K562 (cell line): ENCODE data around the gene MTOR. TPM values are rescaled to one million over a fixed set of nuclear protein-coding genes. Genes with fewer than 3 reads are reported as not detected.

Experiments
- ATAC-seq: fragments of 200-7000 bp; cut with Tn5 transposase; 3 replicates; pipeline ENCODE4 v1.9.1; 2020; ENCODE audit warnings: moderate library complexity
- BruUV-seq: library from RNA; stranded (reverse); fragments of 400-500 nt; replicated peaks from 2 replicates; lab custom pipeline; 2021; lab: Mats Ljungman, UMichigan
- CTCF ChIA-PET: fragments of 300-600 bp; formaldehyde crosslinking; extraction: SDS; loops from one replicate; lab custom pipeline; 2021; ENCODE audit warnings: low intra/inter-chr PET ratio; lab: Yijun Ruan, JAX
- POLR2A ChIA-PET: fragments of 300-600, 350-650 bp; sonication (Branson Sonifier 250); formaldehyde crosslinking; extraction: SDS; loops from one replicate; lab custom pipeline; 2021; ENCODE audit warnings: antibody characterized with exemption, inconsistent platforms; lab: Yijun Ruan, JAX
- DNase-seq, 4 experiments: peaks; one replicate each; pipeline versions ENCODE4 v3.0.0 to v3.0.0-alpha.2; 2011 to 2018; ENCODE audit warnings: low spot score in 3 of 4, mixed read lengths in 3 of 4; ENCODE audit errors: extremely low read depth in 1 of 4
- FAIRE-seq: peaks from 2 replicates; lab custom pipeline; 2011; peaks lifted over from hg19 to GRCh38; lab: Jason Lieb, UNC
- H2AFZ ChIP-seq: 2 replicates; pipeline ENCODE4 v1.6.0; 2011; ENCODE audit warnings: low read depth, low read length, control low read depth, inconsistent platforms
- H3K27ac ChIP-seq: fragments of 200-600 bp; 3 replicates; pipeline ENCODE4 v1.8.0; 2011; ENCODE audit warnings: low read depth, mild to moderate bottlenecking, control low read depth, inconsistent platforms, low read length, moderate library complexity, mixed read lengths; ENCODE audit errors: extremely low read depth
- H3K27me3 ChIP-seq, 2 experiments: fragments of 300-600 bp in 1 of 2; 2 replicates in 1 of 2; 3 replicates in 1 of 2; pipeline versions ENCODE4 v1.6.0 to v1.8.0; 2011; ENCODE audit warnings: inconsistent platforms in 2 of 2, low read length in 2 of 2, mild to moderate bottlenecking in 1 of 2, mixed read lengths in 1 of 2, moderate library complexity in 1 of 2; ENCODE audit not compliant: control insufficient read depth in 2 of 2, insufficient read depth in 2 of 2
- H3K36me3 ChIP-seq: fragments of 300-600 bp; 3 replicates; pipeline ENCODE4 v1.8.0; 2011; ENCODE audit warnings: mild to moderate bottlenecking, low read length, inconsistent platforms; ENCODE audit not compliant: control insufficient read depth, insufficient read depth
- H3K4me1 ChIP-seq, 2 experiments: fragments of 200-600 bp in 1 of 2; replicated peaks in 1 of 2; 2 replicates in 1 of 2; 3 replicates in 1 of 2; pipeline versions ENCODE4 v1.5.1 to v1.8.0; 2011; ENCODE audit warnings: inconsistent platforms in 2 of 2, low read length in 2 of 2, mild to moderate bottlenecking in 1 of 2, mixed read lengths in 1 of 2, moderate library complexity in 1 of 2; ENCODE audit not compliant: control insufficient read depth in 2 of 2, insufficient read depth in 2 of 2
- H3K4me2 ChIP-seq: 2 replicates; pipeline ENCODE4 v1.6.1; 2011; ENCODE audit warnings: low read length, control low read depth, inconsistent platforms, mixed read lengths; ENCODE audit not compliant: insufficient read depth
- H3K4me3 ChIP-seq: fragments of 200-600 bp; sonication (generic), shearing (Covaris generic); 2 replicates; pipeline ENCODE4 v1.5.1; 2016; ENCODE audit warnings: control low read depth, inconsistent platforms
- H3K79me2 ChIP-seq: fragments of 200-600 bp; 3 replicates; pipeline ENCODE4 v1.8.0; 2011; ENCODE audit warnings: low read length, inconsistent platforms; ENCODE audit not compliant: control insufficient read depth, insufficient read depth
- H3K9ac ChIP-seq, 2 experiments: 2 replicates each; pipeline versions ENCODE4 v1.6.0 to v1.6.1; 2011; ENCODE audit warnings: low read depth in 2 of 2, low read length in 2 of 2, control low read depth in 1 of 2, inconsistent platforms in 1 of 2, mild to moderate bottlenecking in 1 of 2, mixed read lengths in 1 of 2; ENCODE audit not compliant: insufficient read depth in 1 of 2
- H3K9me1 ChIP-seq: one replicate; pipeline ENCODE4 v1.6.0; 2011; ENCODE audit warnings: inconsistent platforms, mild to moderate bottlenecking, low read length, moderate library complexity; ENCODE audit not compliant: control insufficient read depth, insufficient read depth
- H3K9me3 ChIP-seq: replicated peaks from 2 replicates; pipeline ENCODE4 v1.5.1; 2011; ENCODE audit warnings: low read depth, low read length, inconsistent platforms; ENCODE audit not compliant: control insufficient read depth, insufficient read depth
- H4K20me1 ChIP-seq: replicated peaks from 2 replicates; pipeline ENCODE4 v1.6.1; 2011; ENCODE audit warnings: low read length, inconsistent platforms, mixed read lengths; ENCODE audit not compliant: control insufficient read depth, insufficient read depth
- HEY1 ChIP-seq: fragments of 250-450 bp; sonication (Bioruptor Pico); IDR thresholded peaks from 2 replicates; pipeline ENCODE4 v1.5.0; 2020; ENCODE audit warnings: mild to moderate bottlenecking, moderate library complexity, borderline replicate concordance
- KAT8 ChIP-seq: fragments of 450-650 bp; IDR thresholded peaks from 2 replicates; pipeline ENCODE4 v1.6.1; 2016; ENCODE audit warnings: low read depth, mild to moderate bottlenecking
- MXI1 ChIP-seq: IDR thresholded peaks from 2 replicates; pipeline ENCODE4 v1.6.1; 2011; ENCODE audit warnings: low read depth, mild to moderate bottlenecking, improper control_type of control experiment, low read length
- SMC3 ChIP-seq: conservative IDR thresholded peaks from 2 replicates; pipeline ENCODE4 v1.6.1; 2011; ENCODE audit warnings: low read depth, low read length, improper control_type of control experiment; ENCODE audit not compliant: insufficient read depth
- WGBS: fragments of 100-300 bp; shearing (Covaris generic); methylation state at CpG from one replicate; pipeline ENCODE4 v1.1.6; 2016; ENCODE audit warnings: low coverage, mixed read lengths; ENCODE audit not compliant: insufficient coverage; ENCODE audit errors: missing lambda C conversion rate; 5-methylcytosine and 5-hydroxymethylcytosine counted together
- in situ Hi-C: fragments of 300-500 bp; cut with MboI; formaldehyde crosslinking; loops from 4 replicates; pipeline ENCODE4 v1.15.0; 2018; ENCODE audit warnings: inconsistent platforms, mixed read lengths
- intact Hi-C: fragments of 100-400 bp; cut with micrococcal nuclease; formaldehyde crosslinking; loops from 2 replicates; pipeline ENCODE4 v1.14.2; 2022
- polyA plus RNA-seq, 8 experiments: library from polyadenylated mRNA; depleted of rRNA in 4 of 8; stranded (reverse) in 5 of 8; unstranded in 3 of 8; fragments of >200 nt; fragmentation: Nextera tagmentation in 2 of 8; fragmentation: Illumina TruSeq in 1 of 8; extraction: Ambion mirVana in 2 of 8; extraction: Trizol in 1 of 8; gene quantifications; 2 replicates each; pipeline versions ENCODE4 v1.2.1 to v1.2.3, GENCODE V29; 2011 to 2014; ENCODE audit warnings: inconsistent platforms in 1 of 8, missing spikeins in 1 of 8
- total RNA-seq, 7 experiments: library from RNA; depleted of rRNA in 6 of 7; stranded (reverse); fragments of >200 nt in 6 of 7; fragmentation: Illumina TruSeq in 2 of 7; extraction: Trizol in 2 of 7; gene quantifications; 2 replicates each; pipeline versions ENCODE4 v1.2.1 to v1.2.3, GENCODE V29; 2011 to 2021; ENCODE audit warnings: low replicate concordance in 1 of 7
- TF ChIP-seq, protein P1 (sequence below): fragments of 250-450 bp; sonication (Bioruptor Pico); IDR thresholded peaks from 2 replicates; pipeline ENCODE4 v1.4.0; 2020; ENCODE audit warnings: mild to moderate bottlenecking, moderate library complexity
- TF ChIP-seq, protein P2 (sequence below): fragments of 200-600 bp; sonication (generic); IDR thresholded peaks from one replicate; pipeline ENCODE4 v1.6.1; 2012; ENCODE audit warnings: mild to moderate bottlenecking, low read depth, low read length, inconsistent platforms

Gene MTOR
- total and polyA plus RNA-seq, 9 of the 15 experiments (the other 6 are each of a cell fraction or from before 2014, with no cell fraction given) = 11.4 to 71.4 (median 52.2) TPM

DNA sequence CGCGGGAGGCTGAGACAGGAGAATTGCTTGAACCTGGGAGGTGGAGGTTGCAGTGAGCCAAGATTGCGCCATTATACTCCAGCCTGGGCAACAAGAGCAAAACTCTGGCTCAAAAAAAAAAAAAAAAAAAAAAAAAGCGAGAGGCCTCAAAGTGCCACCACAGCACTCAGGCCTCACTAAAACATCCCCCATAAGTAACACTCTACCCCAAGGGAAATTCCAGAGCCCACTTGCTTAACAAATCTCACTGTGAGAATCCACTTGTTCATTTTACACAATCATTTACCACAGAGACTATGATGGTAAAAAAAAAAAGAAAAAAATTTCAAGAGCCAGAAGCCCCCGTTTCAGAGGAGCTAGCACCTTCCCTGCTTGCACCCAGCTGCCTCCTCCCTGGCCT is 136.4 kb downstream of the MTOR start:
- Histone ChIP-seq H3K27me3 (no peaks in the 10 kb centered on the region), H3K36me3 (peaks cover 87% of the 10 kb centered on the region), H3K4me2 (no peak overlapping the region), H3K9me1 (no peaks in the 10 kb centered on the region), H3K9me3 (no peaks in the 10 kb centered on the region), H2AFZ (no peak overlapping the region), H3K4me3 (no peak overlapping the region), H4K20me1 (no peaks in the 10 kb centered on the region), H3K9ac (no peak overlapping the region), H3K4me1 (no peaks in the 10 kb centered on the region), H3K27ac (no peak overlapping the region; the same call in 2 of the 3 replicates), H3K79me2 (no peaks in the 10 kb centered on the region)
- BruUV-seq = no TSS peak
- DNase-seq = no peak
- in situ Hi-C loops (no loop called here), intact Hi-C loops (no loop called here)
- no peak for FAIRE-seq
- no peak for ATAC-seq
- 90% methylated on average over 3 of the region's 5 CpGs for WGBS
- CTCF ChIA-PET = interaction anchor here (0.6 kb wide), 1 partner anchor 245 kb away, joined by 3 read pairs; no protein-coding TSS in a partner anchor
- POLR2A ChIA-PET = interaction anchor here (0.8 to 1.2 kb wide), 2 partner anchors 22 to 27 kb away, joined by 3 to 6 read pairs; partner anchors contain the start of gene EXOSC10
- no peak for TF ChIP-seq HEY1 (CRISPR knock-in tag)
- TF ChIP-seq SMC3 = no peak
- TF ChIP-seq, protein P1, sequence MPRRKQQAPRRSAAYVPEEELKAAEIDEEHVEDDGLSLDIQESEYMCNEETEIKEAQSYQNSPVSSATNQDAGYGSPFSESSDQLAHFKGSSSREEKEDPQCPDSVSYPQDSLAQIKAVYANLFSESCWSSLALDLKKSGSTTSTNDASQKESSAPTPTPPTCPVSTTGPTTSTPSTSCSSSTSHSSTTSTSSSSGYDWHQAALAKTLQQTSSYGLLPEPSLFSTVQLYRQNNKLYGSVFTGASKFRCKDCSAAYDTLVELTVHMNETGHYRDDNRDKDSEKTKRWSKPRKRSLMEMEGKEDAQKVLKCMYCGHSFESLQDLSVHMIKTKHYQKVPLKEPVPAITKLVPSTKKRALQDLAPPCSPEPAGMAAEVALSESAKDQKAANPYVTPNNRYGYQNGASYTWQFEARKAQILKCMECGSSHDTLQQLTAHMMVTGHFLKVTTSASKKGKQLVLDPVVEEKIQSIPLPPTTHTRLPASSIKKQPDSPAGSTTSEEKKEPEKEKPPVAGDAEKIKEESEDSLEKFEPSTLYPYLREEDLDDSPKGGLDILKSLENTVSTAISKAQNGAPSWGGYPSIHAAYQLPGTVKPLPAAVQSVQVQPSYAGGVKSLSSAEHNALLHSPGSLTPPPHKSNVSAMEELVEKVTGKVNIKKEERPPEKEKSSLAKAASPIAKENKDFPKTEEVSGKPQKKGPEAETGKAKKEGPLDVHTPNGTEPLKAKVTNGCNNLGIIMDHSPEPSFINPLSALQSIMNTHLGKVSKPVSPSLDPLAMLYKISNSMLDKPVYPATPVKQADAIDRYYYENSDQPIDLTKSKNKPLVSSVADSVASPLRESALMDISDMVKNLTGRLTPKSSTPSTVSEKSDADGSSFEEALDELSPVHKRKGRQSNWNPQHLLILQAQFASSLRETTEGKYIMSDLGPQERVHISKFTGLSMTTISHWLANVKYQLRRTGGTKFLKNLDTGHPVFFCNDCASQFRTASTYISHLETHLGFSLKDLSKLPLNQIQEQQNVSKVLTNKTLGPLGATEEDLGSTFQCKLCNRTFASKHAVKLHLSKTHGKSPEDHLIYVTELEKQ (CRISPR knock-in tag) = no peak
- TF ChIP-seq MXI1 = no peak
- TF ChIP-seq, protein P2, sequence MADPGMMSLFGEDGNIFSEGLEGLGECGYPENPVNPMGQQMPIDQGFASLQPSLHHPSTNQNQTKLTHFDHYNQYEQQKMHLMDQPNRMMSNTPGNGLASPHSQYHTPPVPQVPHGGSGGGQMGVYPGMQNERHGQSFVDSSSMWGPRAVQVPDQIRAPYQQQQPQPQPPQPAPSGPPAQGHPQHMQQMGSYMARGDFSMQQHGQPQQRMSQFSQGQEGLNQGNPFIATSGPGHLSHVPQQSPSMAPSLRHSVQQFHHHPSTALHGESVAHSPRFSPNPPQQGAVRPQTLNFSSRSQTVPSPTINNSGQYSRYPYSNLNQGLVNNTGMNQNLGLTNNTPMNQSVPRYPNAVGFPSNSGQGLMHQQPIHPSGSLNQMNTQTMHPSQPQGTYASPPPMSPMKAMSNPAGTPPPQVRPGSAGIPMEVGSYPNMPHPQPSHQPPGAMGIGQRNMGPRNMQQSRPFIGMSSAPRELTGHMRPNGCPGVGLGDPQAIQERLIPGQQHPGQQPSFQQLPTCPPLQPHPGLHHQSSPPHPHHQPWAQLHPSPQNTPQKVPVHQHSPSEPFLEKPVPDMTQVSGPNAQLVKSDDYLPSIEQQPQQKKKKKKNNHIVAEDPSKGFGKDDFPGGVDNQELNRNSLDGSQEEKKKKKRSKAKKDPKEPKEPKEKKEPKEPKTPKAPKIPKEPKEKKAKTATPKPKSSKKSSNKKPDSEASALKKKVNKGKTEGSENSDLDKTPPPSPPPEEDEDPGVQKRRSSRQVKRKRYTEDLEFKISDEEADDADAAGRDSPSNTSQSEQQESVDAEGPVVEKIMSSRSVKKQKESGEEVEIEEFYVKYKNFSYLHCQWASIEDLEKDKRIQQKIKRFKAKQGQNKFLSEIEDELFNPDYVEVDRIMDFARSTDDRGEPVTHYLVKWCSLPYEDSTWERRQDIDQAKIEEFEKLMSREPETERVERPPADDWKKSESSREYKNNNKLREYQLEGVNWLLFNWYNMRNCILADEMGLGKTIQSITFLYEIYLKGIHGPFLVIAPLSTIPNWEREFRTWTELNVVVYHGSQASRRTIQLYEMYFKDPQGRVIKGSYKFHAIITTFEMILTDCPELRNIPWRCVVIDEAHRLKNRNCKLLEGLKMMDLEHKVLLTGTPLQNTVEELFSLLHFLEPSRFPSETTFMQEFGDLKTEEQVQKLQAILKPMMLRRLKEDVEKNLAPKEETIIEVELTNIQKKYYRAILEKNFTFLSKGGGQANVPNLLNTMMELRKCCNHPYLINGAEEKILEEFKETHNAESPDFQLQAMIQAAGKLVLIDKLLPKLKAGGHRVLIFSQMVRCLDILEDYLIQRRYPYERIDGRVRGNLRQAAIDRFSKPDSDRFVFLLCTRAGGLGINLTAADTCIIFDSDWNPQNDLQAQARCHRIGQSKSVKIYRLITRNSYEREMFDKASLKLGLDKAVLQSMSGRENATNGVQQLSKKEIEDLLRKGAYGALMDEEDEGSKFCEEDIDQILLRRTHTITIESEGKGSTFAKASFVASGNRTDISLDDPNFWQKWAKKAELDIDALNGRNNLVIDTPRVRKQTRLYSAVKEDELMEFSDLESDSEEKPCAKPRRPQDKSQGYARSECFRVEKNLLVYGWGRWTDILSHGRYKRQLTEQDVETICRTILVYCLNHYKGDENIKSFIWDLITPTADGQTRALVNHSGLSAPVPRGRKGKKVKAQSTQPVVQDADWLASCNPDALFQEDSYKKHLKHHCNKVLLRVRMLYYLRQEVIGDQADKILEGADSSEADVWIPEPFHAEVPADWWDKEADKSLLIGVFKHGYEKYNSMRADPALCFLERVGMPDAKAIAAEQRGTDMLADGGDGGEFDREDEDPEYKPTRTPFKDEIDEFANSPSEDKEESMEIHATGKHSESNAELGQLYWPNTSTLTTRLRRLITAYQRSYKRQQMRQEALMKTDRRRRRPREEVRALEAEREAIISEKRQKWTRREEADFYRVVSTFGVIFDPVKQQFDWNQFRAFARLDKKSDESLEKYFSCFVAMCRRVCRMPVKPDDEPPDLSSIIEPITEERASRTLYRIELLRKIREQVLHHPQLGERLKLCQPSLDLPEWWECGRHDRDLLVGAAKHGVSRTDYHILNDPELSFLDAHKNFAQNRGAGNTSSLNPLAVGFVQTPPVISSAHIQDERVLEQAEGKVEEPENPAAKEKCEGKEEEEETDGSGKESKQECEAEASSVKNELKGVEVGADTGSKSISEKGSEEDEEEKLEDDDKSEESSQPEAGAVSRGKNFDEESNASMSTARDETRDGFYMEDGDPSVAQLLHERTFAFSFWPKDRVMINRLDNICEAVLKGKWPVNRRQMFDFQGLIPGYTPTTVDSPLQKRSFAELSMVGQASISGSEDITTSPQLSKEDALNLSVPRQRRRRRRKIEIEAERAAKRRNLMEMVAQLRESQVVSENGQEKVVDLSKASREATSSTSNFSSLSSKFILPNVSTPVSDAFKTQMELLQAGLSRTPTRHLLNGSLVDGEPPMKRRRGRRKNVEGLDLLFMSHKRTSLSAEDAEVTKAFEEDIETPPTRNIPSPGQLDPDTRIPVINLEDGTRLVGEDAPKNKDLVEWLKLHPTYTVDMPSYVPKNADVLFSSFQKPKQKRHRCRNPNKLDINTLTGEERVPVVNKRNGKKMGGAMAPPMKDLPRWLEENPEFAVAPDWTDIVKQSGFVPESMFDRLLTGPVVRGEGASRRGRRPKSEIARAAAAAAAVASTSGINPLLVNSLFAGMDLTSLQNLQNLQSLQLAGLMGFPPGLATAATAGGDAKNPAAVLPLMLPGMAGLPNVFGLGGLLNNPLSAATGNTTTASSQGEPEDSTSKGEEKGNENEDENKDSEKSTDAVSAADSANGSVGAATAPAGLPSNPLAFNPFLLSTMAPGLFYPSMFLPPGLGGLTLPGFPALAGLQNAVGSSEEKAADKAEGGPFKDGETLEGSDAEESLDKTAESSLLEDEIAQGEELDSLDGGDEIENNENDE = no peak
- no peak for TF ChIP-seq KAT8
